T1000 (cell line): Measurements from ENCODE around the gene STK11.

Experiments used
- DNase-seq: peaks from one replicate; lab custom pipeline; 2025; ENCODE audit warnings: mixed read lengths; lab: John Stamatoyannopoulos, UW

The STK11 gene

GRCh38 chr19:1205114-1206099 is at the start of gene STK11:
Gene STK11 (plus strand): TSS chr19:1205778. CDS start chr19:1206914, 1,136 bp downstream.
- DNase-seq, result peak; percentile 99

- DNase-seq, result no peak
Measured at GRCh38 chr19:1156305-1156801, 49.2 kb upstream of the STK11 start.

- no peak for DNase-seq
Measured at GRCh38 chr19:1156830-1157615, 48.6 kb upstream of the STK11 start.

GRCh38 chr19:1157931-1158884 is 47.4 kb upstream of the STK11 start:
- no peak for DNase-seq

- no peak for DNase-seq
Measured at GRCh38 chr19:1158885-1159448, 46.6 kb upstream of the STK11 start.

- DNase-seq, result no peak
Measured at GRCh38 chr19:1159864-1160595, 45.5 kb upstream of the STK11 start.

- DNase-seq, result no peak
Measured at GRCh38 chr19:1161716-1162115, 43.9 kb upstream of the STK11 start.

GRCh38 chr19:1162404-1163282 is 42.9 kb upstream of the STK11 start:
- no peak for DNase-seq

- no peak for DNase-seq
Measured at GRCh38 chr19:1163283-1163933, 42.2 kb upstream of the STK11 start.

- no peak for DNase-seq
Measured at GRCh38 chr19:1163934-1164683, 41.5 kb upstream of the STK11 start.

GRCh38 chr19:1164684-1165531 is 40.7 kb upstream of the STK11 start:
- no peak for DNase-seq

GRCh38 chr19:1166872-1167573 is 38.6 kb upstream of the STK11 start:
- DNase-seq, result no peak

GRCh38 chr19:1167687-1168571 is 37.6 kb upstream of the STK11 start:
- no peak for DNase-seq

- DNase-seq, result peak; percentile 92
Measured at GRCh38 chr19:1168572-1169410, 36.8 kb upstream of the STK11 start.

GRCh38 chr19:1169411-1169791 is 36.2 kb upstream of the STK11 start:
- no peak for DNase-seq
